Mesendoderm (in vitro differentiated cells): ENCODE measurements around the gene TMEM72.

Experiments
- DNase-seq: peaks from one replicate; pipeline ENCODE4 v3.0.0; 2013
- H2AK5ac ChIP-seq: 2 replicates; pipeline ENCODE4 v1.6.1; 2013; ENCODE audit warnings: low read length, inconsistent platforms
- H2BK120ac ChIP-seq: 2 replicates; pipeline ENCODE4 v1.6.1; 2013; ENCODE audit warnings: low read depth, mild to moderate bottlenecking, low read length, moderate library complexity, mixed read lengths
- H2BK15ac ChIP-seq: replicated peaks from 2 replicates; pipeline ENCODE4 v1.6.1; 2013; ENCODE audit warnings: low read depth, mild to moderate bottlenecking, moderate library complexity
- H2BK5ac ChIP-seq: 2 replicates; pipeline ENCODE4 v1.6.1; 2013; ENCODE audit warnings: low read length, inconsistent platforms
- H3K18ac ChIP-seq: 2 replicates; pipeline ENCODE4 v1.6.1; 2013; ENCODE audit warnings: mild to moderate bottlenecking, low read length, mixed read lengths
- H3K23ac ChIP-seq: one replicate; pipeline ENCODE4 v1.6.1; 2013; ENCODE audit warnings: low read length
- H3K27ac ChIP-seq: 2 replicates; pipeline ENCODE4 v1.5.1; 2013; ENCODE audit warnings: low read depth, mild to moderate bottlenecking, inconsistent platforms, low read length, moderate library complexity
- H3K27me3 ChIP-seq: 2 replicates; pipeline ENCODE4 v1.6.1; 2013; ENCODE audit warnings: low read length, control low read depth, mild to moderate bottlenecking, inconsistent platforms; ENCODE audit not compliant: insufficient read depth, poor library complexity
- H3K36me3 ChIP-seq: 2 replicates; pipeline ENCODE4 v1.6.1; 2013; ENCODE audit warnings: low read length, inconsistent platforms; ENCODE audit not compliant: control insufficient read depth, insufficient read depth
- H3K4ac ChIP-seq: one replicate; pipeline ENCODE4 v1.6.1; 2013; ENCODE audit warnings: low read depth, mild to moderate bottlenecking, low read length, moderate library complexity
- H3K4me1 ChIP-seq: 2 replicates; pipeline ENCODE4 v1.6.1; 2013; ENCODE audit warnings: low read depth, low read length, inconsistent platforms; ENCODE audit not compliant: control insufficient read depth
- H3K4me2 ChIP-seq: 2 replicates; pipeline ENCODE4 v1.6.1; 2013; ENCODE audit warnings: low read length
- H3K4me3 ChIP-seq: 2 replicates; pipeline ENCODE4 v1.5.1; 2013; ENCODE audit warnings: mild to moderate bottlenecking, low read length
- H3K56ac ChIP-seq: one replicate; pipeline ENCODE4 v1.6.1; 2013; ENCODE audit warnings: low read length
- H3K79me1 ChIP-seq: 2 replicates; pipeline ENCODE4 v1.6.1; 2013; ENCODE audit warnings: low read length, inconsistent platforms
- H3K79me2 ChIP-seq: 2 replicates; pipeline ENCODE4 v1.6.1; 2013; ENCODE audit warnings: mild to moderate bottlenecking, low read length; ENCODE audit not compliant: control insufficient read depth, insufficient read depth
- H3K9ac ChIP-seq: 2 replicates; pipeline ENCODE4 v1.6.1; 2013; ENCODE audit warnings: low read length, inconsistent platforms
- H4K5ac ChIP-seq: one replicate; pipeline ENCODE4 v1.6.1; 2013; ENCODE audit warnings: low read length
- H4K8ac ChIP-seq: one replicate; pipeline ENCODE4 v1.6.1; 2013; ENCODE audit warnings: low read depth, mild to moderate bottlenecking, control low read depth, low read length, moderate library complexity
- WGBS: extraction: QIAGEN DNeasy Blood & Tissue Kit; methylation state at CpG from one replicate; pipeline ENCODE4 v1.1.7; 2013; ENCODE audit warnings: low lambda C conversion rate, missing lambda C conversion rate; ENCODE audit not compliant: insufficient coverage; ENCODE audit errors: extremely low coverage; 5-methylcytosine and 5-hydroxymethylcytosine counted together

The TMEM72 gene

GRCh38 chr10:44913350-44914081 is 2.4 kb downstream of the TMEM72 start:
- H3K79me2 ChIP-seq, result no peaks in the 10 kb centered on the region
- no peak overlapping the region for H4K5ac ChIP-seq
- H3K4me1 ChIP-seq, result peaks cover 3% of the 10 kb centered on the region
- no peak overlapping the region for H3K27ac ChIP-seq
- no peak overlapping the region for H4K8ac ChIP-seq
- H3K79me1 ChIP-seq, result no peaks in the 10 kb centered on the region
- H3K4me2 ChIP-seq, result no peak overlapping the region
- no peak overlapping the region for H3K4ac ChIP-seq
- no peak overlapping the region for H2BK15ac ChIP-seq
- no peak overlapping the region for H2BK5ac ChIP-seq
- H3K18ac ChIP-seq, result no peak overlapping the region
- no peak for DNase-seq
- H3K27me3 ChIP-seq, result no peaks in the 10 kb centered on the region
- no peak overlapping the region for H2BK120ac ChIP-seq
- H3K56ac ChIP-seq, result no peak overlapping the region
- H3K4me3 ChIP-seq, result no peak overlapping the region
- WGBS, result no CpG with 5 or more reads among the region's 12 CpGs
- no peak overlapping the region for H3K9ac ChIP-seq
- H3K23ac ChIP-seq, result no peak overlapping the region
- H3K36me3 ChIP-seq, result no peaks in the 10 kb centered on the region
- H2AK5ac ChIP-seq, result no peak overlapping the region

DNA sequence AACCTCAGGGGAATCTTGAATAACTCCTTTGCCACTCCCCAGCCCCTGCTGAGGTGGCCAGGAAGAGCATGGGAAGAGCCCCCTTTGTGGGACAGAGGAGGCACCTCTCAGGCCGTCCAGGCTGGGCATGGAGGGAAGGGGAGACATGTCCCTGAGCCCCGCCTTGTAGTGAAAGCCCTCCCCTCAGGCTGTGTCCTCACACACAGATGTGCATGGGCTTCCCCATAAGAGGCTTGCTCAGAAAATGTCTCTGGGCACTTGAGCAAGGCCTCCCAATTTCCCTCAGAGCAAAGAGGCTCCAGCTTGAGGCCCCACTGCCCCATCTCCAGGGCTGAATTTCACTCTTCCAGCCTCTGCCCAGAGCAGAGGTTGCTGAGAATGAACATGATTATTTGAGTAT is 3.8 kb downstream of the TMEM72 start:
- no peak overlapping the region for H2BK15ac ChIP-seq
- H3K36me3 ChIP-seq, result no peaks in the 10 kb centered on the region
- WGBS, result no CpG with 5 or more reads among the region's 2 CpGs
- no peak overlapping the region for H3K56ac ChIP-seq
- no peak overlapping the region for H3K23ac ChIP-seq
- no peak overlapping the region for H3K18ac ChIP-seq
- no peak overlapping the region for H3K27ac ChIP-seq
- H3K4me1 ChIP-seq, result peaks cover 2% of the 10 kb centered on the region
- H3K4me2 ChIP-seq, result no peak overlapping the region
- H3K4me3 ChIP-seq, result no peak overlapping the region
- H2BK120ac ChIP-seq, result no peak overlapping the region
- H2AK5ac ChIP-seq, result no peak overlapping the region
- no peaks in the 10 kb centered on the region for H3K79me1 ChIP-seq
- H3K4ac ChIP-seq, result no peak overlapping the region
- DNase-seq, result no peak
- no peaks in the 10 kb centered on the region for H3K27me3 ChIP-seq
- no peak overlapping the region for H3K9ac ChIP-seq
- H2BK5ac ChIP-seq, result no peak overlapping the region
- no peak overlapping the region for H4K5ac ChIP-seq
- no peaks in the 10 kb centered on the region for H3K79me2 ChIP-seq
- no peak overlapping the region for H4K8ac ChIP-seq

DNA sequence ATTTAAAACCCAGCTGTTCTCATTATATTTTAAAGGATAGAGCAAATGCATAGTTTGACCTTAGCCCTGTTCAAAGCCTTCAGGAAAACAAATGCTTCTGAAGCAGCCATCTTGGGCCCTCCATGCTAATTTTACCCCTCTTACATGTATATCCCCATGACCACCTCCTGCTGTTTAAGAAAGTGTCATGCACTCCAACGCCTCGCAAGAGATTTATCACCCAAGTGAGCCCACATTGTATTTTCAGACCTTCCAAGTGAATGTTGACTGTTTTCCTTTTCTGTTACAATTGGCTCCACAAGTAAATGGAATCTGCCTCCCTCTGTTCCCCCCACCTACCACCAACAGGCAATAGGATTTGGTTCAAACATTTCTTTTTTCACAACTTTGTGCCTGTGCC is 5.3 kb downstream of the TMEM72 start:
- DNase-seq, result no peak
- Histone ChIP-seq H3K23ac (no peak overlapping the region), H3K27me3 (no peaks in the 10 kb centered on the region), H3K79me2 (no peaks in the 10 kb centered on the region), H2AK5ac (no peak overlapping the region), H4K5ac (no peak overlapping the region), H3K4me3 (no peak overlapping the region), H3K36me3 (no peaks in the 10 kb centered on the region), H3K4me2 (no peak overlapping the region), H3K79me1 (no peaks in the 10 kb centered on the region), H3K18ac (no peak overlapping the region), H3K4ac (no peak overlapping the region), H2BK15ac (no peak overlapping the region), H3K27ac (no peak overlapping the region), H2BK5ac (no peak overlapping the region), H3K4me1 (no peaks in the 10 kb centered on the region), H4K8ac (no peak overlapping the region), H3K9ac (no peak overlapping the region), H2BK120ac (no peak overlapping the region), H3K56ac (no peak overlapping the region)
- no CpG with 5 or more reads among the region's 2 CpGs for WGBS

DNA sequence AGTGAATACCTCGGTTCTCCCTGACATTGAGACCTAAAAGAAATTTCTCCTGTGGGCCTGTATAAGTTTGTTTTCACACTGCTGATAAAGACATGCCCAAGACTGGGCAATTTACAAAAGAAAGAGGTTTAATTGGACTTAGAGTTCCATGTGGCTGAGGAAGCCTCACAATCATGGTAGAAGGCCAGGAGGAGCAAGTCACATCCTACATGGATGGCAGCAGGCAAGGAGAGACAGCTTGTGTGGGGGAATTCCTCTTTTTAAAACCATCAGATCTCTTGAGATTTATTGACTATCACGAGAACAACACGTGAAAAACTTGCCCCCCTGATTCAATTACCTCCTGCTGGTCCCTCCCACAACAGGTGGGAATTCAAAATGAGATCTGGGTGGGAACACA is 6.7 kb downstream of the TMEM72 start:
- DNase-seq, result no peak
- no peak overlapping the region for H2BK5ac ChIP-seq

GRCh38 chr10:44920252-44920651 is 9.1 kb downstream of the TMEM72 start:
- Histone ChIP-seq H3K56ac (no peak overlapping the region), H3K36me3 (no peaks in the 10 kb centered on the region), H3K9ac (no peak overlapping the region), H2BK15ac (no peak overlapping the region), H2BK120ac (no peak overlapping the region), H3K27me3 (no peaks in the 10 kb centered on the region), H3K4me2 (no peak overlapping the region), H3K4ac (no peak overlapping the region), H3K18ac (no peak overlapping the region), H4K5ac (no peak overlapping the region), H3K27ac (no peak overlapping the region), H3K4me1 (no peaks in the 10 kb centered on the region), H3K4me3 (no peak overlapping the region), H2AK5ac (no peak overlapping the region), H3K23ac (no peak overlapping the region), H3K79me2 (no peaks in the 10 kb centered on the region), H3K79me1 (no peaks in the 10 kb centered on the region), H4K8ac (no peak overlapping the region), H2BK5ac (no peak overlapping the region)
- WGBS, result no CpG with 5 or more reads among the region's 3 CpGs
- DNase-seq, result no peak

More for the DNA sequence above, 6.7 kb downstream of the TMEM72 start:
- WGBS, result no CpG with 5 or more reads among the region's 3 CpGs
- H2BK120ac ChIP-seq, result no peak overlapping the region
- no peak overlapping the region for H3K9ac ChIP-seq
- H3K4me2 ChIP-seq, result no peak overlapping the region
- no peak overlapping the region for H4K8ac ChIP-seq
- no peak overlapping the region for H3K23ac ChIP-seq
- H3K36me3 ChIP-seq, result no peaks in the 10 kb centered on the region
- no peak overlapping the region for H2AK5ac ChIP-seq
- H2BK15ac ChIP-seq, result no peak overlapping the region
- no peak overlapping the region for H3K27ac ChIP-seq
- no peaks in the 10 kb centered on the region for H3K79me2 ChIP-seq
- H3K4me1 ChIP-seq, result no peaks in the 10 kb centered on the region
- no peak overlapping the region for H3K56ac ChIP-seq
- H3K27me3 ChIP-seq, result no peaks in the 10 kb centered on the region
- no peak overlapping the region for H3K4ac ChIP-seq
- no peak overlapping the region for H3K18ac ChIP-seq
- H3K79me1 ChIP-seq, result no peaks in the 10 kb centered on the region
- H3K4me3 ChIP-seq, result no peak overlapping the region
- H4K5ac ChIP-seq, result no peak overlapping the region

DNA sequence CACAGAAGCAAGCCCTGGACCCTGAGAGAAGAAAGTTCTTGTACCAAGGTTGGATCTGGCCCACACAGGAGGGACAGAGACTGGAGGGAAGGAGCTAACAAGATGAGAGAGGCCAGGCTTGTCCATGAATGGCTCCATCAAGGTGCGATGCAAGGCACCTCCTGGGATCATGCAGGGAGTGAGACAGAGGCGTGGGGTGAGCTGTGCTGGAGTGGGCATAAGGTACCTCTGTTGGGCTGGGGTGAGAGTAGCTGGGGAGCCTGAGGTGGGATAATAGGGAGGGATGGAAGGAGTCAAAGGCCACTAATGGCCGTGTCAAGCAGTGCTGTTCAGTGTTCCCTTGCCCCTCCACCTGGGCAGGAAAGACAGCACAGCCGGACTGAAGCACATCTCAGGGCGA is 9.9 kb downstream of the TMEM72 start:
- DNase-seq, result no peak
- Histone ChIP-seq H3K9ac (no peak overlapping the region), H3K4ac (no peak overlapping the region), H3K23ac (no peak overlapping the region), H3K27me3 (no peaks in the 10 kb centered on the region), H3K36me3 (no peaks in the 10 kb centered on the region), H3K4me2 (no peak overlapping the region), H2BK15ac (no peak overlapping the region), H3K56ac (no peak overlapping the region), H3K79me2 (no peaks in the 10 kb centered on the region), H4K5ac (no peak overlapping the region), H3K79me1 (no peaks in the 10 kb centered on the region), H4K8ac (no peak overlapping the region), H2BK5ac (no peak overlapping the region), H3K4me3 (no peak overlapping the region), H3K27ac (no peak overlapping the region), H2BK120ac (no peak overlapping the region), H3K18ac (no peak overlapping the region), H3K4me1 (no peaks in the 10 kb centered on the region), H2AK5ac (no peak overlapping the region)
- no CpG with 5 or more reads among the region's 5 CpGs for WGBS
